NCI-H460 (cell line): ENCODE measurements around the gene TRAP1. TPM values are rescaled to one million over a fixed set of nuclear protein-coding genes. Genes with fewer than 3 reads are reported as not detected.
A peak's percentile ranks its signal among the peaks of the same experiment; 100 is the strongest.
"Not testable (repeated sequence)": the region's sequence is repeated elsewhere in the genome, so short reads cannot be mapped to it uniquely, and the experiment has no call there.

Experiments
- DNase-seq: peaks from one replicate; pipeline ENCODE4 v3.0.0-alpha.2; 2016; ENCODE audit warnings: low read depth; ENCODE audit errors: extremely low read depth
- total RNA-seq: library from RNA; depleted of rRNA; stranded (reverse); fragments of >200 nt; shearing (Covaris generic); gene quantifications from 2 replicates; pipeline ENCODE4 v1.2.3, GENCODE V29; 2014

TRAP1 gene
- total RNA-seq, 1 experiment from 2014 or later, result 238 TPM

- DNase-seq, result no peak
Measured at GRCh38 chr16:3674513-3675295, 42.6 kb downstream of the TRAP1 start.

- DNase-seq, result no peak
Measured at GRCh38 chr16:3673676-3674377, 43.5 kb downstream of the TRAP1 start.

DNA sequence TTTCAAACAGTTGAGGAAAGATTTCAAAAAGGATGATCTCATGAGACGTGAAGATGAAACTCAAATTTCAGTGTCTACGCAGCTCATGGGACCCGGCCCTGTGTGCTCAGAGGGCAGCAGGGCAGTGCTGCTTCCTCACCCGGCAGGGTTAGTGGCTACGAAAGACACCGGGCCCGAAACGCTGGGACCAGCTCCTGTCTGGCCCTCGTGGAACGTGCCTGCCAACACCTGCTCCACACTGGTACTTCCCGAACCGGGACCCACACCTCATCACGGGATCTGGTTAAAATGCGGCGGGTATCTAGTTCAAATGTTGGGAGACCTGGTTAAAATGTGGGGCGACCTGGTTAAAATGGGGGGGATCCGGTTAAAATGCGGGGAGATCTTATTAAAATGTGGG, 44.1 kb downstream of the TRAP1 start:
- DNase-seq, result no peak

DNA sequence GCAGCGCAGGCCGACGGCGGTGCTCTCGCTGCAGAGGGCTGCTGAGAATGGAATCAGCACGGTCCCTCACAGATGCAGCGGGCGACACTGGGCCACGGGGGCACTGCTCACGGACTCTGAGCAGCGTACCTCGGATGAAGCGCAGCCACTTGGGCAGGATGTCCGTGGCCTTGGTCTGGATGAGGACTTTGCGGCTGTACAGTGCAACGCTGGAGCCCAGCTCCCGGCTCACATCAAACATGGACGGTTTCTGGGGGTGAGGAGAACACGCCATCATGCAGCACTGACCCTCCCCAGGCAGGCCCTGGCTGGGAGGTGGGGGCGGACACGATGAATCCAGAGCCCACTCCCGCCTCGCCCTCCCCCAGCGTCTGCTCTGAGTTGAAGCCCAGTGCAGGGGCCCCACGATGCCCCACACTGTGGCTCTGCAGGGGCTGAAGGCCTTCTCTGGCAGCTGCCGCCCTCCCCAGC, 44.7 kb downstream of the TRAP1 start:
- no peak for DNase-seq

DNA sequence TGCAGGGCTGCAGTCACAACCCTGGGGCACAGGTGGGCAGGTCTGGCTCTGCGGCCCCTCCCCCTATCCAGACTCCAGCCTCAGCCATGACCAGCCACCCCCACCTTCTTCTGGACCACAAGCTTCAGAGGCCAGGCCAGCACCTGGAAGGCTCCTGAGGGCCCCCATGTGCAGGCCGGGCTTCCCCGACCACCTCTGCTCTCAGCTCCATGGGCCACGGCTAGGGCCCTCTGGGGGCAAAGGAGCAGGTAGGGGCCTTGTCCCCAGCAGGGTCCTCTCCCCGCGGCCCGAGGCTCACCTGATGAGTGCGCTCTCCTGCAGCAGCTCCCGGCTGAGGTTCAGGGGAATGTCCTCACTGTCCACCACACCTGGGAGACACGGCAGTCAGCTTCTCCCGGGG, 45.9 kb downstream of the TRAP1 start:
- DNase-seq, result no peak

DNA sequence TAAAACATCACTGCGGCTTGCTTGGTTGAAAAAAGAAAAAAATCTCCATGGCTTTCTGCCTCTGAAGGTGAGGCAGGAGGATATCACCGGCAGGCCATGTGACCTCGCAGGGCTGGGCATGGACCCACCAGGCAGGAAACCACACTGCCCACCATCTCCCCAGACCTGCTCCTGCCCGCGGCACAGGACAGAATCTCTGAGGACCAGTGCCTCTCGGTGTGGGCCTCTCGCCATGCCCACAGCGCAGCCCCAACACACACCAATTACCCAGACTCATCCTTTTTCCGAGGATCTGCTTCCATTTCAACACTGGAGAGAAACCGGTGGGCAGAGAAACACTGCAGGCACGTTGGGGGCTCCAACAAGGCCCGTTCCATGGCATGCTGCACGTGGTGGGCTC, 46.6 kb downstream of the TRAP1 start:
- DNase-seq, result no peak

DNA sequence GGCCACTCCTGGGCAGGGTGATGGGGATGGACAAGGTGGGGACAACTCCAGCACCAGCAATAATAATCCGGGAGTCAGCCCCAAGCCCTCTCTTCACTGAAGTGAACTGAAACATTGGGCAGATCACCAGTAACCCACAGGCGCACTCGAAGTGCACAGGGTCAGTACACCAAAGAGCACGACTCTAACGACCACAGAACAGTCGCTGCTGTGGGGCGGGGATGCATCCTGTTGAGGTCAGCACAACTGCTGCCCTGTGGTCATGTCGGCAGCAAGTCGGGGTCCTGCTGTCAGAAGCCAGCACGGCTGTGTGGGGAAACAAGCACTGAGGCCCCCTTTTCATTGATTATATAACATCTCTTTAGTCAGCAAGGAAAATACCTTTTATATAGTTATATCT, 48.2 kb downstream of the TRAP1 start:
- no peak for DNase-seq

DNA sequence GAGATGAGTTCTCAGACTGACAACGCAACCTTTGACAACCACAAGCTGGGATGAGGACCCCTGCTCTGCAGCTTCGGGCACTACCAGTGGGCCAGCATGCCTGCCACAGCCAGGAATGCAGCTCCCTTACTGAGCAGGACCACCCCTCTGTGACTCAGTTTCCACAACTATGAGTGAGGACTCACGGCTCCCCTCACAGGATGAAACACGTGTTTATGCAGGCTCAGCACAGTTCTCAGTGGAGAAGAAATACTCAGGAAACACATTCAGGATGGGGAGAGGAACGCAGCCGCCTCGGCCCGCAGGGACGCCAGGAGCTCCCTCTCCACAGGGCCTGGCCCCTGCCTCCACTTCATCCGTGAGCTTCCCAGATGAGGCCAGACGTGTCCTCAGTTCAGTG, 48.7 kb downstream of the TRAP1 start:
- DNase-seq, result no peak

DNA sequence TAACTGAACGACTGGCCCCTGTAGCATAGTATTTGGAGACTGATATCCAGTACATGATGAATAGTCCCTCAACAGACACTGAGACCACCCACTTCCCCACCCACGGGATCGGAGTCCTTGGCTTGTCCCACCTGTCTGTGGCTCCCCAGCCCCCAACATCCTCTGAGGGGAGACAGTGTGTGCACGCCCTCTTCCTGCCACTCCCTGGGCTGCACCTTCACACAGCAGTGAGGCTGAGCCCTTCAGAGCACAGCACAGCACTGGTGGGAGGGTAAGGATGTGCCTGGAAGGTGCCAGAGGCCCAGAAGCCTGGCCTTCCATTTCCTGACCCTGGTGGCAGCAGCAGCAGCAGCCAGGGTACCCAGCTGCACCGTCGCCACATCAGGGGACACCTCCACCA, 51.8 kb downstream of the TRAP1 start:
- no peak for DNase-seq

GRCh38 chr16:3664187-3664896, 53.0 kb downstream of the TRAP1 start:
- no peak for DNase-seq

GRCh38 chr16:3662601-3663000, 54.7 kb downstream of the TRAP1 start:
- no peak for DNase-seq

- no peak for DNase-seq
Measured at GRCh38 chr16:3661922-3662321, 55.4 kb downstream of the TRAP1 start.

DNA sequence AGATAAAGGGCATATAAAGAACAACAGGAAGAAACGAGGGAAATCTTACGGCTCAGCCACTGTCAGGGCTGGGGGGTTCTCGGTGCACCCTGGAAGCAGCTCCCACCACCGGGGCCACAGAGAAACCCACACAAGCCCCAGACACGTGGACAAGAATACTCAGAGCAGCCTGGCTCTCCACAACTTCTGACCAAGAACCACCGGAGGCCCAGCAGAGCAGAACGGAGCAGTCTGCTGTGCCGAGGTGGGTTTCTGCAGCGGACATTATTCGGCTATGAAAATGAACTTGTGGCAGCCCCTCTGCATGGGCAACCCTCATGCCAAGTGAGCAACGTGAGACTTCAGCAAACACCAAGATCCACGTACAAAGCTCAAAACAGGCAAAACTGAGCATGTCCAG, 56.0 kb downstream of the TRAP1 start:
- DNase-seq, result no peak

GRCh38 chr16:3659251-3659650, 58.1 kb downstream of the TRAP1 start:
- DNase-seq, result no peak

- DNase-seq, result no peak
Measured at GRCh38 chr16:3656491-3657468, 60.5 kb downstream of the TRAP1 start.

DNA sequence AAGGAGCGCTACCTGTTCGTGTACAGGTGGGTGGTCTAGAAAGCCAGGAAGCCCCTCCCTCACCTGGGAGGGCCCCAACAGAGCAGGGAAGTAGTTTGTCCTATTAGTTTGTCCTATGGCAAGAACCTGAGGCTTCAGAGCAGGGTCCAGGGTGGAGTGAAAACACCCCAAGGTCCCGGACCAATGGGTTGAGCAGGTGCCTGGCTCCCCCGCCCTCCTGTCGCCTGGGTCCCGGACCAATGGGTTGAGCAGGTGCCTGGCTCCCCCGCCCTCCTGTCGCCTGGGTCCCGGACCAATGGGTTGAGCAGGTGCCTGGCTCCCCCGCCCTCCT, 61.2 kb downstream of the TRAP1 start:
- not testable (repeated sequence) for DNase-seq

DNA sequence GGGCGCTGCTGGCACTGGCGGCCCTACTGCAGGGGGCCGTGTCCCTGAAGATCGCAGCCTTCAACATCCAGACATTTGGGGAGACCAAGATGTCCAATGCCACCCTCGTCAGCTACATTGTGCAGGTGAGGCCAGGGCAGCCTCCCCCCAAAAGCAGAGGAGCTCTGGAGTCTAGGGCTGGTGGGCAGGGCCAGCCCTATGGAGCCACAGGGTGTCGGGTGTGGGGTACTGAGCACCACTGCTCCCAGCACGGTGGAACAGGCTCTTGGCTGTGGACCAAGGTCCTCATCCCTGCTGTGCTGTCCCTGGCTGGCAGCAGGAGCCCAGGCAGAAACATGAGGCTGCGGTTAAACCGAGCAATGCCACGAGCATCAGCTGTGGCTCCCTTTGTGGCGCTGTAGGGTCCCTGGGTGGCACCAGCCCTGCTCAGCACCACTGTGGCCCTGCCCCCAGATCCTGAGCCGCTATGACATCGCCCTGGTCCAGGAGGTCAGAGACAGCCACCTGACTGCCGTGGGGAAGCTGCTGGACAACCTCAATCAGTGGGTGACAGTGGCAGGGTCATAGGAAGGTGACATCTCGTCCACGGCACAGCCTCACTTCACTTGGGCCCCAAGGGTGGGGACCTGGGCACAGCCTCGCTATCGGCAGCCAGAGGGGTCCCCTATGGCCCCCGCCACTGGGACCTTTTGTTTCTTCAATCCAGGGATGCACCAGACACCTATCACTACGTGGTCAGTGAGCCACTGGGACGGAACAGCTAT, 61.7 kb downstream of the TRAP1 start:
- DNase-seq, result no peak

DNA sequence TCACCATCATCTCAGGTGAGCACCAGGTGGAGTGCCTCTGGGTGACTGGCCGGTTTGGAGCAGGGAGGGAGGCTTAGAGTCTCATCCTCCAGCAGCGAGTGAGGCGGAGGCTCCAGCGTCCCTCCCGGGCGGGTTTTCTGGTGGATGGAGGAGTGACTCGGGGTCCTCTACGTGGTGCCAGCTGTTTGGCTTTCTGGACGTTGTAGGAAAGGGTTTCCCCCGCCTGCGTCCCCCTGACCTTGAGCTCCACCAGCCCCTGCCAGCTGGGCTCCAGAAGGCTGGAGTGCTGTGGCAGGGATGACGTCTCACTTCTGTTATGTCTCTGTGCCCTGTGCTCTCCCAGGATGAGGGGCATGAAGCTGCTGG, 62.3 kb downstream of the TRAP1 start:
- no peak for DNase-seq

DNA sequence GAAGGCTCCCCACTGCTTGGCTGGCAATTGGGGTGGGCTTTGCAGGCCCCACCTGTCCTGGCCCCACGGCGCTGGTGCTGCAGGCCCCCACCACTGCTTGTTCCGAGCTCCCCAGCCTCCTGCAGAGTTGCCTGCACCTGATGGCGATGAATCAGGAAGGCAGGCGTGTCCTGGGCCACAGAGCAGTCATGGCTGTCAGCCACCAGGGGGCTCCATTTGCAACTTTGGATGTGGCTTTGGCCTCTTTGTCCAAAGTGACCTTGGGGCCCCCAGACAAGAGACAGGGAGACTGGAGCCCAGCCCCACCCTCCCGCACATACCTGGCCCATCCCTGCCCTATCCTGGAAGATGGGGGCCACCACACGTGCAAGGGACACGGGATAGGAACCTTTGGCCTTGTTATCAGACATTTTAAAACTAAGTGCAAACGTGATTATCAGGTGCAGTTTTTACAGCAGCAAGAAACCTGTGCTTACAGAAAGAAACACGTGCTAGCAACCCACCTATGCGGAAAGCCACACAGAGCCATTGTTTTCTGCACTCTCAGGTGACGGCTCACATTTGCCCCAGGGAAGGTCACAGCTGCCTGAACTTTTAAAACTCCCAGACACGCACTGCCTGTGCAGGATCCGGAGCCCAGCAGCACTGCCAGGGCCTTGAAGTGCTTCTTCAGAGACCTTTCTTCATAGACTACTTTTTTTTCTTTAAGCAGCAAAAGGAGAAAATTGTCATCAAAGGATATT, 62.9 kb downstream of the TRAP1 start, which contains the start of gene DNASE1:
DNASE1 (plus strand) TSS at position 443 of the 743 bp plus-strand sequence. CDS start 683 bp downstream, outside the sequence.
- DNase-seq, result peak; percentile 64
